ENCODE results near the gene GLCCI1. TPM values are rescaled to one million over a fixed set of nuclear protein-coding genes. Genes with fewer than 3 reads are reported as not detected.

Gene GLCCI1
- total RNA-seq, 6 experiments from 2014 or later: 2.4 to 11.1 (median 5.0) TPM

GRCh38 chr7:7956531-7957128 lies 12.0 kb upstream of the GLCCI1 start:
- H3K4me3 ChIP-seq: no peak overlapping the region
- no peaks in the 10 kb centered on the region for H3K36me3 ChIP-seq
- H3K9me3 ChIP-seq: no peaks in the 10 kb centered on the region
- DNase-seq (no peak), ATAC-seq (no peak)
- intact Hi-C loops (cut with DNase I): no loop called here
- TF ChIP-seq CTCF (IDR thresholded peaks at IDR 0.05) (no peak), POLR2A (IDR thresholded peaks at IDR 0.05) (no peak)
- H3K27ac ChIP-seq: no peak overlapping the region
- WGBS (ENCODE audit: insufficient coverage, low coverage, low lambda C conversion rate, missing lambda C conversion rate): 93% methylated on average over 3 of the region's 3 CpGs
- H3K4me1 ChIP-seq: peaks cover 0 to 1% (median 0%) of the 10 kb centered on the region in 4 donors
- no peaks in the 10 kb centered on the region for H3K27me3 ChIP-seq

GRCh38 chr7:7957513-7957912 lies 11.1 kb upstream of the GLCCI1 start:
- TF ChIP-seq CTCF (IDR thresholded peaks at IDR 0.05) (no peak), POLR2A (IDR thresholded peaks at IDR 0.05) (no peak)
- intact Hi-C loops (cut with DNase I): no loop called here
- DNase-seq (no peak), ATAC-seq (no peak)
- peaks cover 0 to 4% (median 0%) of the 10 kb centered on the region in 4 donors for H3K4me1 ChIP-seq
- 85% methylated on average over 2 of the region's 2 CpGs for WGBS (ENCODE audit: insufficient coverage, low coverage, low lambda C conversion rate, missing lambda C conversion rate)
- H3K27me3 ChIP-seq: no peaks in the 10 kb centered on the region
- no peaks in the 10 kb centered on the region for H3K9me3 ChIP-seq
- H3K4me3 ChIP-seq: no peak overlapping the region
- H3K27ac ChIP-seq: no peak overlapping the region
- H3K36me3 ChIP-seq: no peaks in the 10 kb centered on the region

GRCh38 chr7:7959979-7960670 lies 8.5 kb upstream of the GLCCI1 start:
- Histone ChIP-seq H3K27me3 (no peaks in the 10 kb centered on the region), H3K27ac (no peak overlapping the region), H3K4me1 (peaks cover 0 to 4% (median 0%) of the 10 kb centered on the region in 4 donors), H3K4me3 (no peak overlapping the region), H3K9me3 (no peaks in the 10 kb centered on the region), H3K36me3 (no peaks in the 10 kb centered on the region)
- 75% methylated on average over 3 of the region's 4 CpGs for WGBS (ENCODE audit: insufficient coverage, low coverage, low lambda C conversion rate, missing lambda C conversion rate)
- TF ChIP-seq POLR2A (IDR thresholded peaks at IDR 0.05) (no peak), CTCF (IDR thresholded peaks at IDR 0.05) (no peak)
- intact Hi-C loops (cut with DNase I): no loop called here
- no peak for DNase-seq
- no peak for ATAC-seq

GRCh38 chr7:7962851-7963250 lies 5.7 kb upstream of the GLCCI1 start:
- TF ChIP-seq CTCF (IDR thresholded peaks at IDR 0.05) (no peak), POLR2A (IDR thresholded peaks at IDR 0.05) (no peak)
- no peaks in the 10 kb centered on the region for H3K27me3 ChIP-seq
- H3K4me1 ChIP-seq: peaks cover 0 to 4% (median 0%) of the 10 kb centered on the region in 4 donors
- no peaks in the 10 kb centered on the region for H3K36me3 ChIP-seq
- no peaks in the 10 kb centered on the region for H3K9me3 ChIP-seq
- ATAC-seq (no peak), DNase-seq (no peak)
- no peak overlapping the region for H3K4me3 ChIP-seq
- WGBS (ENCODE audit: insufficient coverage, low coverage, low lambda C conversion rate, missing lambda C conversion rate): 82% methylated on average over 3 of the region's 3 CpGs
- no peak overlapping the region for H3K27ac ChIP-seq
- intact Hi-C loops (cut with DNase I): no loop called here

Measured in right lobe of liver (tissue), 6 donors.